Mesenchymal stem cell (in vitro differentiated cells and primary cell): Measurements from ENCODE around the gene RAB20.
A peak's percentile ranks its signal among the peaks of the same experiment; 100 is the strongest.

Source experiments
- DNase-seq: peaks from one replicate; pipeline ENCODE4 v3.0.0-alpha.2; 2013
- H2AFZ ChIP-seq: one replicate; pipeline ENCODE4 v1.6.1; 2013; ENCODE audit warnings: low read depth, mild to moderate bottlenecking, control low read depth, inconsistent platforms, low read length, moderate library complexity
- H2AK5ac ChIP-seq: 2 replicates; pipeline ENCODE4 v1.6.1; 2013; ENCODE audit warnings: low read length, moderate library complexity, mild to moderate bottlenecking, inconsistent platforms; ENCODE audit not compliant: severe bottlenecking
- H2BK120ac ChIP-seq: one replicate; pipeline ENCODE4 v1.6.1; 2013; ENCODE audit warnings: low read depth, mild to moderate bottlenecking, inconsistent platforms, low read length, moderate library complexity
- H2BK12ac ChIP-seq, 2 experiments: one replicate each; pipeline ENCODE4 v1.6.1; 2013; ENCODE audit warnings: inconsistent platforms in 2 of 2, low read length in 2 of 2, mild to moderate bottlenecking in 2 of 2, moderate library complexity in 2 of 2, control low read depth in 1 of 2
- H2BK15ac ChIP-seq: one replicate; pipeline ENCODE4 v1.6.1; 2013; ENCODE audit warnings: mild to moderate bottlenecking, low read depth, inconsistent platforms; ENCODE audit not compliant: poor library complexity, severe bottlenecking
- H2BK5ac ChIP-seq: 2 replicates; pipeline ENCODE4 v1.6.1; 2013; ENCODE audit warnings: low read depth, mild to moderate bottlenecking, low read length, control low read depth, inconsistent platforms; ENCODE audit not compliant: poor library complexity, severe bottlenecking
- H3K14ac ChIP-seq, 2 experiments: one replicate each; pipeline ENCODE4 v1.6.1; 2013; ENCODE audit warnings: inconsistent platforms in 2 of 2, low read length in 2 of 2, control low read depth in 1 of 2, mild to moderate bottlenecking in 1 of 2, moderate library complexity in 1 of 2
- H3K18ac ChIP-seq, 2 experiments: one replicate each; pipeline ENCODE4 v1.6.1; 2013; ENCODE audit warnings: inconsistent platforms in 2 of 2, low read length in 2 of 2, control low read depth in 1 of 2, low read depth in 1 of 2, mild to moderate bottlenecking in 1 of 2
- H3K23ac ChIP-seq, 2 experiments: one replicate each; pipeline ENCODE4 v1.6.1; 2013; ENCODE audit warnings: inconsistent platforms in 2 of 2, low read length in 2 of 2, mild to moderate bottlenecking in 2 of 2, moderate library complexity in 2 of 2, control low read depth in 1 of 2
- H3K27ac ChIP-seq: 2 replicates; pipeline ENCODE4 v1.5.1; 2013; ENCODE audit warnings: mild to moderate bottlenecking, moderate library complexity, low read length, control low read depth, inconsistent platforms; ENCODE audit not compliant: poor library complexity, severe bottlenecking
- H3K27me3 ChIP-seq, 2 experiments: 2 replicates each; pipeline versions ENCODE4 v1.6.1 to v1.7.0; 2013; ENCODE audit warnings: low read length in 2 of 2, mild to moderate bottlenecking in 2 of 2, moderate library complexity in 2 of 2, control low read depth in 1 of 2, inconsistent platforms in 1 of 2; ENCODE audit not compliant: control insufficient read depth in 1 of 2, insufficient read depth in 1 of 2
- H3K36me3 ChIP-seq, 2 experiments: 2 replicates each; pipeline versions ENCODE4 v1.6.1 to v1.7.0; 2013; ENCODE audit warnings: low read length in 2 of 2, control low read depth in 1 of 2, inconsistent platforms in 1 of 2, low read depth in 1 of 2, mild to moderate bottlenecking in 1 of 2; ENCODE audit not compliant: insufficient read depth in 2 of 2, control insufficient read depth in 1 of 2
- H3K4ac ChIP-seq, 2 experiments: one replicate each; pipeline ENCODE4 v1.6.1; 2013; ENCODE audit warnings: inconsistent platforms in 2 of 2, low read length in 2 of 2, mild to moderate bottlenecking in 2 of 2, moderate library complexity in 2 of 2, control low read depth in 1 of 2, low read depth in 1 of 2
- H3K4me1 ChIP-seq: 2 replicates; pipeline ENCODE4 v1.6.1; 2013; ENCODE audit warnings: low read depth, low read length, control low read depth; ENCODE audit not compliant: control insufficient read depth, insufficient read depth
- H3K4me2 ChIP-seq: 2 replicates; pipeline ENCODE4 v1.6.1; 2013; ENCODE audit warnings: low read length, mild to moderate bottlenecking, inconsistent platforms; ENCODE audit not compliant: poor library complexity, severe bottlenecking
- H3K4me3 ChIP-seq, 2 experiments: 2 replicates each; pipeline versions ENCODE4 v1.5.1 to v1.7.0; 2013; ENCODE audit warnings: low read length in 2 of 2, mild to moderate bottlenecking in 2 of 2, control low read depth in 1 of 2, low read depth in 1 of 2; ENCODE audit not compliant: insufficient read depth in 1 of 2
- H3K79me1 ChIP-seq: replicated peaks from 2 replicates; pipeline ENCODE4 v1.6.1; 2013; ENCODE audit warnings: mild to moderate bottlenecking, control low read depth, low read length, inconsistent platforms; ENCODE audit not compliant: poor library complexity, severe bottlenecking
- H3K9ac ChIP-seq: 2 replicates; pipeline ENCODE4 v1.7.0; 2013; ENCODE audit warnings: mild to moderate bottlenecking, low read length, moderate library complexity
- H3K9me3 ChIP-seq: 2 replicates; pipeline ENCODE4 v1.7.0; 2013; ENCODE audit warnings: mild to moderate bottlenecking, low read length; ENCODE audit not compliant: control insufficient read depth
- H4K8ac ChIP-seq: one replicate; pipeline ENCODE4 v1.6.1; 2013; ENCODE audit warnings: inconsistent platforms, mild to moderate bottlenecking, low read length, moderate library complexity
- H4K91ac ChIP-seq: one replicate; pipeline ENCODE4 v1.6.1; 2013; ENCODE audit warnings: mild to moderate bottlenecking, low read length, inconsistent platforms
- WGBS: methylation state at CpG from one replicate; pipeline ENCODE4 v1.1.7; 2013; ENCODE audit warnings: mixed read lengths; 5-methylcytosine and 5-hydroxymethylcytosine counted together

The RAB20 gene

GRCh38 chr13:110574161-110574560 lies 12.6 kb upstream of the RAB20 start:
- no peak for DNase-seq
- Histone ChIP-seq H2BK15ac (no peak overlapping the region), H2BK12ac (no peak overlapping the region), H3K4me1 (peaks cover 7% of the 10 kb centered on the region), H3K36me3 (no peaks in the 10 kb centered on the region), H3K23ac (no peak overlapping the region), H3K4ac (no peak overlapping the region), H3K27ac (no peak overlapping the region), H4K91ac (no peak overlapping the region), H2BK5ac (no peak overlapping the region), H3K14ac (no peak overlapping the region), H2AK5ac (no peak overlapping the region), H3K27me3 (peaks cover 9 to 53% of the 10 kb centered on the region in 2 experiments), H3K4me3 (no peak overlapping the region), H3K9ac (no peak overlapping the region), H4K8ac (no peak overlapping the region), H2BK120ac (no peak overlapping the region), H3K18ac (no peak overlapping the region), H2AFZ (no peak overlapping the region), H3K79me1 (no peaks in the 10 kb centered on the region), H3K9me3 (no peaks in the 10 kb centered on the region), H3K4me2 (no peak overlapping the region)
- 87% methylated on average over 9 of the region's 9 CpGs for WGBS

GRCh38 chr13:110572778-110573118 lies 11.2 kb upstream of the RAB20 start:
- no peak overlapping the region for H3K4me3 ChIP-seq
- DNase-seq = no peak
- H2BK15ac ChIP-seq = no peak overlapping the region
- no peak overlapping the region for H3K18ac ChIP-seq
- no peaks in the 10 kb centered on the region for H3K79me1 ChIP-seq
- peaks cover 7% of the 10 kb centered on the region for H3K4me1 ChIP-seq
- H3K23ac ChIP-seq = no peak overlapping the region
- H4K91ac ChIP-seq = no peak overlapping the region
- H3K9me3 ChIP-seq = no peaks in the 10 kb centered on the region
- no peak overlapping the region for H2AFZ ChIP-seq
- no peak overlapping the region for H2AK5ac ChIP-seq
- H3K36me3 ChIP-seq = no peaks in the 10 kb centered on the region
- no peak overlapping the region for H3K4me2 ChIP-seq
- H3K14ac ChIP-seq = no peak overlapping the region
- no peak overlapping the region for H2BK5ac ChIP-seq
- H2BK120ac ChIP-seq = no peak overlapping the region
- 92% methylated on average over 1 of the region's 2 CpGs for WGBS
- no peak overlapping the region for H4K8ac ChIP-seq
- no peak overlapping the region for H3K9ac ChIP-seq
- H2BK12ac ChIP-seq = no peak overlapping the region
- H3K27ac ChIP-seq = no peak overlapping the region
- H3K4ac ChIP-seq = no peak overlapping the region
- H3K27me3 ChIP-seq = peaks cover 9 to 57% of the 10 kb centered on the region in 2 experiments

GRCh38 chr13:110571896-110572777 lies 10.6 kb upstream of the RAB20 start:
- Histone ChIP-seq H3K9me3 (no peaks in the 10 kb centered on the region), H4K8ac (no peak overlapping the region), H3K4me2 (no peak overlapping the region), H3K79me1 (no peaks in the 10 kb centered on the region), H3K27me3 (peaks cover 9 to 57% of the 10 kb centered on the region in 2 experiments), H3K18ac (no peak overlapping the region), H3K4ac (peak overlapping the region in 1 of 2 experiments; percentile 13), H3K27ac (no peak overlapping the region), H3K36me3 (no peaks in the 10 kb centered on the region), H2BK120ac (no peak overlapping the region), H2BK15ac (no peak overlapping the region), H3K9ac (no peak overlapping the region), H4K91ac (no peak overlapping the region), H3K4me3 (no peak overlapping the region), H3K14ac (no peak overlapping the region), H2BK12ac (no peak overlapping the region), H2AFZ (no peak overlapping the region), H2BK5ac (no peak overlapping the region), H2AK5ac (no peak overlapping the region), H3K23ac (no peak overlapping the region), H3K4me1 (peaks cover 7% of the 10 kb centered on the region)
- 90% methylated on average over 19 of the region's 20 CpGs for WGBS
- DNase-seq = no peak

- Histone ChIP-seq H2BK15ac (no peak overlapping the region), H4K91ac (no peak overlapping the region), H3K4me1 (peaks cover 7% of the 10 kb centered on the region), H3K27ac (no peak overlapping the region), H2BK5ac (no peak overlapping the region), H3K23ac (no peak overlapping the region), H2AK5ac (no peak overlapping the region), H3K36me3 (no peaks in the 10 kb centered on the region), H3K79me1 (no peaks in the 10 kb centered on the region), H3K9ac (no peak overlapping the region), H3K4me2 (no peak overlapping the region), H2AFZ (no peak overlapping the region), H3K27me3 (peaks cover 9 to 54% of the 10 kb centered on the region in 2 experiments), H3K18ac (no peak overlapping the region), H3K4ac (no peak overlapping the region), H4K8ac (no peak overlapping the region), H3K14ac (no peak overlapping the region), H3K9me3 (no peaks in the 10 kb centered on the region), H3K4me3 (no peak overlapping the region), H2BK12ac (no peak overlapping the region), H2BK120ac (no peak overlapping the region)
- 92% methylated on average over 10 of the region's 10 CpGs for WGBS
- no peak for DNase-seq
Observed at GRCh38 chr13:110570886-110571285, 9.4 kb upstream of the RAB20 start.
